OCI-M2 (cell line): ENCODE results near the gene GDPD5.
"Not testable (repeated sequence)": the region's sequence is repeated elsewhere in the genome, so short reads cannot be mapped to it uniquely, and the experiment has no call there.

ENCODE experiments used
- DNase-seq: peaks from one replicate; lab custom pipeline; 2025; ENCODE audit not compliant: unreplicated experiment; lab: John Stamatoyannopoulos, UW

The GDPD5 gene

GRCh38 chr11:75430714-75431532 lies 94.8 kb downstream of the GDPD5 start:
- DNase-seq: no peak

GRCh38 chr11:75429902-75430713 lies 95.6 kb downstream of the GDPD5 start:
- no peak for DNase-seq

DNA sequence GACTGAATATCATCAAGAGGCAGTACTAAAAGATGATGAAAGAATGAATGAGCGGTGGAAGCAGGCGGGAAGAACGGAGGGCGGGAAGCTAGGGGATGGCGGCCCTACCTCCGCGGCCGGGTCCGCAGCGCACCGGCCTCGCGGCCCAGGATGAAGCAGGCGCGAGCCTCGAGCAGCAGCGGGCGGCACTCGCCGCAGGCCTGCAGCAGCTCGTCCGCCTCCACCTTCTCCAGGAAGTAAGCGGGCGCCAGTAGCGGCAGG lies 96.2 kb downstream of the GDPD5 start:
- DNase-seq: no peak

DNA sequence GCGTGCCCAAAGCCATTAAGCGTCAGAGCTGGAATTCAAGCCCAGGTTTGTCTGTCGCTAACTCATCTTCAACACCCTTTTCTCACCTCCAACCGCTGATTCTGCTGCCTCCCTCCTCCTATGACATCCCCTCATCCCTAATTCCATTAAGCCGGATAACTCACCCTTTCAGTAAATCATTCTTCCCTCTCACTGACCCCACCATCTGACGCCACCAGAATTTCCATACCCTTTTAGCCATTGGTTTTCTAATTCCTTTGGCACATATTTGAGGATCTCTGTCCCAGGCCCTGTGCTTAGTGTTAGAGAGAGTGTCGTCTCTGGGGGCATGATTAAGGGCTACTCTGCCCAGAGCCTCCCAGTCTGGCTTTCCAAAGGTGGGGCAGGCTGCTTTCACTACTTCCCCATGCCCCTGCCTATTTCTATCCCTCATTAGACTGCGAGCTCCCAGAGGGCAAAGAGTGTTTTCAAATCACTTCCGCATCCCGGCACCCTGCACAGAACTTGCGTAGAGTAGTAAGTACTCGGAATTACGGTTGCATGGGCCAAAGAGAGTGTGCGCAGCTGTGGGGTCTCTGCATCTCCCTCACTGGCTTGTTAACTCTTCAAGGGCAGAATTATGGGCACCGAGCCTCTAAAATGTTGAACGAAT lies 96.6 kb downstream of the GDPD5 start:
- DNase-seq: no peak

- peak; percentile 46 for DNase-seq
These were observed 97.4 kb downstream of the GDPD5 start for GRCh38 chr11:75428281-75428724.

- DNase-seq: no peak
These were observed 98.6 kb downstream of the GDPD5 start for GRCh38 chr11:75427181-75427580.

DNA sequence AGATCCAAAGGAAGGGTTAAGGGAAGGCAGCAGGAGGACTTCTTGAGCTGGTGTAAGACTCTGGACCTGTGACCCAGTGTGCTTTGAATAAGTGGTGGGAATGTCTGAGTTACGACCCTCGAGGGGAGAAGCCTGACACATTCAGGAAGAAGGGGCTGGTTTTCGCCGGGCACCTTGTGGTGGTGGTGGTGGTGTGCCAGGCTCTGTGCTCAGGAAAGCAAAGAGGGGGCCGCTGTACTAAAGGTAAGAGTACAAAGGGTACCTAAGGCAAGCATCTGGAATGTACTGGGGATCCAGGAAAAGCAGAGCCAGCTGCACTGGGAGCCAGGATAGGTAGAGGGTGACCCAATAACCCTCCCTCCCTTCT lies 99.0 kb downstream of the GDPD5 start:
- no peak for DNase-seq

- DNase-seq: no peak
These were observed 100.3 kb downstream of the GDPD5 start for GRCh38 chr11:75425422-75425821.

- DNase-seq: no peak
These were observed 101.3 kb downstream of the GDPD5 start for GRCh38 chr11:75424396-75424795.

GRCh38 chr11:75423721-75424120 lies 102.0 kb downstream of the GDPD5 start:
- no peak for DNase-seq

DNA sequence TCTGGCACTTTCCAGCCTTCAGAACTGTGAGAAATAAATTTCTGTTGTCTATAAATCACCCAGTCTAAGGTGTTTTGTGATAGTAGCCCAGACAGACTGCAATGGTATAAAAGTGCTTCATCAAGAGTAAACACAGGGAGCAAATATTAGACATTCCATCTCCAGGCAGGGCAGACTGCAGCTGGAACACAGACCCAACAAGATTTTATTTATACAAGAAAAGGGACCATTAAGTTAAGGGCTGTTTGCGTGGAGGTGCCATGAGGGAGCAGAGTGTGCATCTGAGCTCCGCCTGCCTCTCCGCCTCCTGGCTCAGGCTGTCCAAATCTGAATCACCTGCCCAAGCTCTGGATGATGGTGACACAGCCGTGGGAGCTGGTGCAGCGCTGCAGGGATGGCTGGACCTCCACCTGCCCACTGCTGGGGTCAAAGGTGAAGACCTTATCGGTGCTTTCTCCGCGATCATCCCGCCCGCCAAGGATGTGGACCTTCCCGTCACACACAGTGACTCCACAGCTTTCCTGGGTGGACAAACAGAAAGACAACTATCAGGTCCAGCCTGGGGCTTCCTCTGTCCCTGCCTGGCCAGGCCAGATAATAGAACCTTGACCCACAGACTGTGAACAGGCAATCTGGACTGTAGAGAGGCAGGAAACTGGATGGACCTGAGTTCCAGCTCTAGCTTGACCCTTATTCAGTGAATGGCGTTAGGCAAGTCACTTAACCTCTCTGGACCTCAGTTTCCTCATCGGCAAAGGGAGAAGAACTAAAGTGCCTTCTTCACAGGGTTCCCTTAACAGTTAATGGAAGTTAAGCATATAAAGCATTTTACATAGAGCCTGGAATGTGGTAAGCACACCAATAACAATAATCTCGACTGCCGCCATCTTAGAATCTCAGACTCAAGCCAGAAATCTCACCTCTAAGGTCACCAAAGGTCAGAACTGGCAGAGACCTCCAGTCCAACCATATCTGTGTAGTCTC lies 103.2 kb downstream of the GDPD5 start:
- DNase-seq: no peak

DNA sequence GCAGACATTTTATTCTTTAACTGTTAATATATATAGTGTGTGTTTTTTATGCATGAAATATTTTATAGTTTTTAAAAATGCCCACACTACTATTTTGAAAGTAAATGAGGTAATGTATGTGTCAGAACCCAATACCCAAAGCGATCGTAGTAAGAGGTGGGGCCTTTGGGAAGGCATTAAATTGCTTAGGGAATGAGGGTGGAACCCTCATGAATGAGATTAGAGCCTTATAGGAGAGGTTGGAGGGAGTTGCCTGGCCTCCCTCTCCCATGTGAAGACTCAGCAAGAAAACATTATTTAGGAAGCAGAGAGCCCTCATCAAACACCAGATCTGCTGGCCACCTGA lies 103.9 kb downstream of the GDPD5 start:
- no peak for DNase-seq

GRCh38 chr11:75421035-75421602 lies 104.6 kb downstream of the GDPD5 start:
- no peak for DNase-seq

- no peak for DNase-seq
These were observed 105.3 kb downstream of the GDPD5 start for GRCh38 chr11:75420224-75421034.

GRCh38 chr11:75413864-75414263 lies 111.9 kb downstream of the GDPD5 start:
- no peak for DNase-seq

DNA sequence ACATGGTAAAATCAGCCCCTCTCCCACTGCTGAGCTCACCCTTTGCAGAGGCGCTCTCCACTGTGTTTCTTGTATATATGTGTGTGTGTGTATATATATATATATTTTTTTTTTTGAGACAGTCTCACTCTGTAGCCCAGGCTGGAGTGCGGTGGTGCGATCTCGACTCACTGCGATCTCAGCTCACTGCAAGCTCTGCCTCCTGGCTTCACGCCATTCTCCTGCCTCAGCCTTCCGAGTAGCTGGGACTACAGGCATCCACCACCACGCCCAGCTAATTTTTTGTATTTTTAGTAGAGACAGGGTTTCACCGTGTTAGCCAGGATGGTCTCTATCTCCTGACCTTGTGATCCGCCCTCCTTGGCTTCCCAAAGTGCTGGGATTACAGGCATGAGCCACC lies 112.6 kb downstream of the GDPD5 start:
- not testable (repeated sequence) for DNase-seq

- DNase-seq: not testable (repeated sequence)
These were observed 115.8 kb downstream of the GDPD5 start for GRCh38 chr11:75409971-75410370.

GRCh38 chr11:75408957-75409219 lies 116.9 kb downstream of the GDPD5 start:
- no peak for DNase-seq

GRCh38 chr11:75406338-75406777 lies 119.4 kb downstream of the GDPD5 start:
- no peak for DNase-seq
